Right lobe of liver (tissue), 6 donors: ENCODE measurements around the gene LCOR. TPM values are rescaled to one million over a fixed set of nuclear protein-coding genes. Genes with fewer than 3 reads are reported as not detected.

Experiments
- ATAC-seq, 4 donors: fragments of 200-7000 bp; cut with Tn5 transposase; one replicate each; pipeline ENCODE4 v1.9.1; 2020; ENCODE audit warnings: mild to moderate bottlenecking in 4 of 4, moderate library complexity in 4 of 4
- DNase-seq, 3 donors: peaks; one replicate each; pipeline ENCODE4 v3.0.0-alpha.2; 2020
- H3K27ac ChIP-seq, 3 donors: fragments of 200-600 bp; one replicate each; pipeline ENCODE4 v1.8.0; 2022
- H3K27me3 ChIP-seq, 2 donors: fragments of 200-600 bp; one replicate each; pipeline ENCODE4 v1.8.0; 2022
- H3K36me3 ChIP-seq, 4 donors: fragments of 200-600 bp; sonication (generic) in 1 of 4; one replicate each; pipeline versions ENCODE4 v1.5.1 to v1.8.0; 2017 to 2022; ENCODE audit warnings: control low read depth in 1 of 4
- H3K4me1 ChIP-seq, 4 donors: fragments of 200-600 bp; sonication (generic) in 1 of 4; one replicate each; pipeline versions ENCODE4 v1.5.1 to v1.8.0; 2017 to 2022; ENCODE audit warnings: control low read depth in 1 of 4
- H3K4me3 ChIP-seq, 3 donors: fragments of 200-600 bp; one replicate each; pipeline ENCODE4 v1.8.0; 2022
- H3K9me3 ChIP-seq, 4 donors: fragments of 200-600 bp; sonication (generic) in 1 of 4; one replicate each; pipeline versions ENCODE4 v1.5.1 to v1.8.0; 2017 to 2022; ENCODE audit warnings: control low read depth in 1 of 4
- CTCF ChIP-seq, 4 donors: fragments of 200-600 bp in 3 of 4; fragments of 450-650 bp in 1 of 4; IDR thresholded peaks; one replicate each; pipeline versions ENCODE4 v1.5.1 to v1.8.0; 2016 to 2022; ENCODE audit warnings: antibody characterized with exemption in 4 of 4, mild to moderate bottlenecking in 2 of 4
- POLR2A ChIP-seq: fragments of 450-650 bp; IDR thresholded peaks from one replicate; pipeline ENCODE4 v1.6.1; 2017; ENCODE audit warnings: antibody characterized with exemption, mild to moderate bottlenecking
- WGBS: methylation state at CpG from one replicate; pipeline ENCODE4 v1.1.6; 2018; ENCODE audit warnings: low coverage, low lambda C conversion rate; ENCODE audit not compliant: insufficient coverage; ENCODE audit errors: missing lambda C conversion rate; 5-methylcytosine and 5-hydroxymethylcytosine counted together
- intact Hi-C, 2 donors: fragments of 100-400 bp; cut with DNase I; formaldehyde crosslinking; loops; one replicate each; pipeline versions ENCODE4 v1.11.2 to v1.14.1; 2022
- total RNA-seq, 6 experiments: library from RNA; depleted of rRNA in 2 of 6; stranded (reverse); fragments of >200 nt in 2 of 6; fragmentation: NEBNext Ultra II Directional in 3 of 6; extraction: Animal tissue kit (Norgen Biotek cat#: 25700) in 3 of 6; gene quantifications; one replicate each; pipeline versions ENCODE4 v1.1.0 to v1.2.4, GENCODE V29; 2016 to 2023
- donor health status: DM: no; HTN: yes; CAD: no.
- donor health status: DM: no; HTN: no; CAD: no.
- donor health status: DM: no; HTN: no; CAD: no.
- donor health status: DM: no; HTN: yes; CAD: no.
- donor health status: DM: no; HTN: yes; CAD: no.

LCOR gene
- total RNA-seq, 6 experiments from 2014 or later, result 8.6 to 16.3 (median 12.9) TPM

GRCh38 chr10:96964131-96964530 is 132.0 kb downstream of the LCOR start:
- 89% methylated on average over 2 of the region's 2 CpGs for WGBS
- DNase-seq (no peak), ATAC-seq (no peak)
- Histone ChIP-seq H3K9me3 (no peaks in the 10 kb centered on the region), H3K4me3 (no peak overlapping the region), H3K27ac (no peak overlapping the region), H3K27me3 (no peaks in the 10 kb centered on the region), H3K36me3 (no peaks in the 10 kb centered on the region), H3K4me1 (peaks cover 0 to 9% (median 3%) of the 10 kb centered on the region in 4 donors)
- TF ChIP-seq CTCF (IDR thresholded peaks at IDR 0.05) (no peak), POLR2A (no peak)
- intact Hi-C loops, result no loop called here

- Histone ChIP-seq H3K27me3 (no peaks in the 10 kb centered on the region), H3K36me3 (no peaks in the 10 kb centered on the region), H3K4me1 (peaks cover 0 to 26% (median 12%) of the 10 kb centered on the region in 4 donors), H3K27ac (no peak overlapping the region), H3K9me3 (no peaks in the 10 kb centered on the region), H3K4me3 (no peak overlapping the region)
- intact Hi-C loops, result no loop called here
- ATAC-seq (no peak), DNase-seq (no peak)
- TF ChIP-seq CTCF (IDR thresholded peaks at IDR 0.05) (no peak), POLR2A (no peak)
Measured at GRCh38 chr10:96967847-96968246, 135.7 kb downstream of the LCOR start.

GRCh38 chr10:96968682-96969423 is 136.8 kb downstream of the LCOR start:
- H3K9me3 ChIP-seq, result no peaks in the 10 kb centered on the region
- ATAC-seq, result peak; percentile 77 to 83 (median 80)
- no peak overlapping the region for H3K4me3 ChIP-seq
- no peak overlapping the region for H3K27ac ChIP-seq
- no peak for DNase-seq
- H3K27me3 ChIP-seq, result no peaks in the 10 kb centered on the region
- peaks cover 0 to 29% (median 13%) of the 10 kb centered on the region in 4 donors for H3K4me1 ChIP-seq
- intact Hi-C loops, result no loop called here
- 56% methylated on average over 4 of the region's 5 CpGs for whole genome bisulfite sequencing
- TF ChIP-seq CTCF (IDR thresholded peaks at IDR 0.05) (no peak), POLR2A (no peak)
- no peaks in the 10 kb centered on the region for H3K36me3 ChIP-seq

- TF ChIP-seq CTCF (IDR thresholded peaks at IDR 0.05) (no peak), POLR2A (no peak)
- Histone ChIP-seq H3K4me3 (no peak overlapping the region), H3K27me3 (no peaks in the 10 kb centered on the region), H3K4me1 (peaks cover 0 to 29% (median 13%) of the 10 kb centered on the region in 4 donors), H3K9me3 (no peaks in the 10 kb centered on the region), H3K36me3 (no peaks in the 10 kb centered on the region), H3K27ac (no peak overlapping the region)
- DNase-seq, result no peak
- ATAC-seq, result peak; percentile 72 to 89 (median 82)
- intact Hi-C loops, result no loop called here
- 60% methylated on average over 2 of the region's 2 CpGs for WGBS
Measured at GRCh38 chr10:96971324-96971723, 139.2 kb downstream of the LCOR start.
